Measurements from ENCODE around the gene ST3GAL5.
"Not testable (repeated sequence)": the region's sequence is repeated elsewhere in the genome, so short reads cannot be mapped to it uniquely, and the experiment has no call there.

ST3GAL5 gene

DNA sequence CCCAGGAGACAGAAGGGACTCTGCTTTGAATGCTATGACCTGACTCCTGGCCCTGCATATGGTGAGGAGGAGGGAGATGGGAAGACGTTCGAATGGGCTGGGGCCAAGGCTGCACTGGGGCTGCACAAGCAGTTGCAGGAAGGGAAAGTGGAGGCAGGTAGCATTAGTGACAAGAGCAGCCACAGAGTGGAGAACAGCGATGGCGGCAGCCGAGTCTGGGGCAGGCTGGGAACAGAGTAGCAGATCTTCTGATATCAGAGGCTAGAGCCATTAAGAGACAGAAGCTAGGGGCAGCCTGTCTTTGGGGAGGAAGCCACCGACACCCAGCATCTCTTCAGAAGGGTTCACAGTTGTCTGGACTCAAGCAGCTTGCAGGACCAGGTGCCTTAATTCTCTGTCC, 50.1 kb downstream of the ST3GAL5 start:
- no peaks in the 10 kb centered on the region for H3K36me3 ChIP-seq
- no peak for DNase-seq
- H3K4me3 ChIP-seq (ENCODE audit: low read depth, low read length), result no peak overlapping the region
- no peaks in the 10 kb centered on the region for H3K27me3 ChIP-seq
- no peak for TF ChIP-seq CTCF (IDR thresholded peaks at IDR 0.05; ENCODE audit: low read depth, low read length)
- no peaks in the 10 kb centered on the region for H3K9me3 ChIP-seq
- H3K4me1 ChIP-seq, result no peaks in the 10 kb centered on the region

- DNase-seq, result no peak
- H3K27me3 ChIP-seq, result no peaks in the 10 kb centered on the region
- no peaks in the 10 kb centered on the region for H3K9me3 ChIP-seq
- TF ChIP-seq CTCF (IDR thresholded peaks at IDR 0.05; ENCODE audit: low read depth, low read length), result no peak
- H3K4me1 ChIP-seq, result no peaks in the 10 kb centered on the region
- H3K4me3 ChIP-seq (ENCODE audit: low read depth, low read length), result no peak overlapping the region
- no peaks in the 10 kb centered on the region for H3K36me3 ChIP-seq
These were observed 50.6 kb downstream of the ST3GAL5 start for GRCh38 chr2:85838181-85838580.

- no peak for TF ChIP-seq CTCF (IDR thresholded peaks at IDR 0.05; ENCODE audit: low read depth, low read length)
- H3K27me3 ChIP-seq, result no peaks in the 10 kb centered on the region
- H3K4me1 ChIP-seq, result no peaks in the 10 kb centered on the region
- no peak overlapping the region for H3K4me3 ChIP-seq (ENCODE audit: low read depth, low read length)
- no peaks in the 10 kb centered on the region for H3K9me3 ChIP-seq
- no peak for DNase-seq
- H3K36me3 ChIP-seq, result no peaks in the 10 kb centered on the region
These were observed 54.3 kb downstream of the ST3GAL5 start for GRCh38 chr2:85834466-85834865.

- H3K4me1 ChIP-seq, result no peaks in the 10 kb centered on the region
- no peaks in the 10 kb centered on the region for H3K9me3 ChIP-seq
- H3K4me3 ChIP-seq (ENCODE audit: low read depth, low read length), result no peak overlapping the region
- no peaks in the 10 kb centered on the region for H3K36me3 ChIP-seq
- H3K27me3 ChIP-seq, result no peaks in the 10 kb centered on the region
- DNase-seq, result no peak
- TF ChIP-seq CTCF (IDR thresholded peaks at IDR 0.05; ENCODE audit: low read depth, low read length), result no peak
These were observed 57.1 kb downstream of the ST3GAL5 start for GRCh38 chr2:85831735-85832134.

DNA sequence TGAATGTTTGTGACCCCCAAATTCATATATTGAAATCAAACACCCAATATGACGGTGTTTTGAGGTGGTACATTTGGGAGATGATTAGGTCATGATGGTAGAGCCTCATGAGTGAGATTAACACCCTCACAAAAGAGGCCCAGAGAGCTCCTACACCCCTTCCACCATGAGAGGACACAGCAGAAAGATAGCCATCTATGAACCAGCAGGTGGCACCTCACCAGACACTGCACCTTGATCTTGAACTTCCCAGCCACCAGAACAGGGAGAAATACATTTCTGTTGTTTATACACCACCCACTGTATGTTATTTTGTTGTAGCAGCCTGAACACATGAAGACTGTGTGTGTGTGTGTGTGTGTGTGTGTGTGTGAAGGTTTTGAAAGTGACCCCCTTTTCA, 58.1 kb downstream of the ST3GAL5 start:
- Histone ChIP-seq H3K4me1 (no peaks in the 10 kb centered on the region), H3K4me3 (ENCODE audit: low read depth, low read length) (no peak overlapping the region), H3K9me3 (no peaks in the 10 kb centered on the region), H3K27me3 (no peaks in the 10 kb centered on the region), H3K36me3 (no peaks in the 10 kb centered on the region)
- TF ChIP-seq CTCF (IDR thresholded peaks at IDR 0.05; ENCODE audit: low read depth, low read length), result no peak
- DNase-seq, result no peak

DNA sequence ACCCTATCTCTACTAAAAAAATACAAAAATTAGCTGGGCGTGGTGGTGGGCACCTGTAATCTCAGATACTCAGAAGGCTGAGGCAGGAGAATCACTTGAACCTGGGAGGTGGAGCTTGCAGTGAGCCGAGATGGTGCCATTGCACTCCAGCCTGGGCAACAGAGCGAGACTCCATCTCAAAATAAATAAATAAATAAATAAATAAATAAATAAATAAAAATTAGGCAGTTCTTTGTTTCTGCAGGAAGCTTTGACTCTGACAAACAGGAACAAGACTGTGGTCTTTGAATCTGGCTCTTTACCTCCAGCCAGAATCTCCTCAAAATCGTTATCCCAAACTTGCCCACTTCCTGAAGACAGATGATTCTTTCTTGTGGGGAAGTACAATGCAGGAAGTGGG, 59.4 kb downstream of the ST3GAL5 start:
- H3K27me3 ChIP-seq; H3K36me3 ChIP-seq; H3K4me3 ChIP-seq (ENCODE audit: low read depth, low read length); H3K4me1 ChIP-seq; H3K9me3 ChIP-seq; DNase-seq: not testable (repeated sequence)

DNA sequence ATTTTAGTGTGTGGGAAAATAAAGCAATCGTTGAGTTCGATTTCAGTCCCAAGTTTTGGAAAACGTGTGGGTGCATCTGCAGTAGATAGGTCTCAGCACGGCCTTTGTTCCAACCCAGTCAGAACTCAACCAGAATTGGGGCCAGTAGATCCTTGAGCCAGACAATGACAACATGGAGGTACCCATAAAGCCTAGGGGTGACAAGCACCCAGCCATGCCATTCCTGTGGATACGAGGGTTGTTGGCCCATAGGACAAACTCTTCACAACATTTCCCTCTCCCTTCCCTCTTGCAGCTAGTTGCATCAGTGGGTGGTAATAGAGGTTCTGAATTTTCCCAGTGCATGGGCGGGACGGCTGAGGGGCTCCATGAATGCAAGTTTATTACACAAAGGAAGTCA, 60.1 kb downstream of the ST3GAL5 start:
- no peaks in the 10 kb centered on the region for H3K9me3 ChIP-seq
- no peaks in the 10 kb centered on the region for H3K36me3 ChIP-seq
- H3K4me3 ChIP-seq (ENCODE audit: low read depth, low read length), result no peak overlapping the region
- no peak for TF ChIP-seq CTCF (IDR thresholded peaks at IDR 0.05; ENCODE audit: low read depth, low read length)
- no peaks in the 10 kb centered on the region for H3K4me1 ChIP-seq
- no peaks in the 10 kb centered on the region for H3K27me3 ChIP-seq
- DNase-seq, result no peak

All from BE2C (cell line).